ENCODE measurements around the gene LRRTM3.

The LRRTM3 gene

DNA sequence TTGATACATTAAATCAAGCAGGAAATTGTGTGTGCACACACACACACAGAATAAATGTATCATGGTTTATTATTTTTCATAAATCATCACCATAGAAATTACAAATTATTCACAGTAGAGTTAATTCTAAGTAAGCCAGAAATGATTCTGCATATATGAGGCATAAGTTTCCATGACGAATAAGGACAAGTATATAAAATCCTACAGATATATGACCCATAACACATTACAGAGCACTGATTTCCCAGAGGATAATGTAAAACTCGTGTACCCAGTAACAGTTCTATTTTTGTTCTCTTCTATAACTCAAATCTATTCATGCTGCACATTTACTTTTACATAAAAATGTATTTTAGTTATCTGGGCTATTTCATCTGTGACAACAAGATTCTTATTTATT, 169.7 kb downstream of the LRRTM3 start:
- Mint-ChIP-seq H3K4me3 (no peak overlapping the region), H3K27me3 (no peaks in the 10 kb centered on the region), H3K4me1 (no peaks in the 10 kb centered on the region), H3K27ac (no peak overlapping the region), H3K36me3 (ENCODE audit: low read depth) (no peaks in the 10 kb centered on the region), H3K9me3 (no peaks in the 10 kb centered on the region)
- DNase-seq (no peak), ATAC-seq (no peak)

DNA sequence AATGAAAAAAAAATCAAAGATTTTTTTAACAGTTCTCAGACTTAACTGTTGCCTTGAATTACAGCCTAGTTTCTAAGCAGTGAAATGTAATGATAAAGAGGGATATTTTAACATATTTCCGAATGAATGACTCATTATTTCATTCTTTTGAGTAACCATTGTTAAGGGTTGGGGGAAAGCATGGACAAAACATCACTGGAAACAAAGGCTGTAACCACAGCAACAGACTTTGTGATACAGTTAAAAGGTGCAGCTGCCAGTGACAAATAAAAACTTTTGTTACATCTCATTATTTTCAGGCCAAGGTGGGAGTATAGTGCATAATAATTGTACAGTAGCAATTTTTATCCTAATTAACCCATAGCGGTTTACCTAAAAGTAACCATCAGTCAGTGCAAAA, 172.6 kb downstream of the LRRTM3 start:
- Mint-ChIP-seq H3K27me3 (no peaks in the 10 kb centered on the region), H3K9me3 (no peaks in the 10 kb centered on the region), H3K36me3 (ENCODE audit: low read depth) (no peaks in the 10 kb centered on the region), H3K4me1 (no peaks in the 10 kb centered on the region), H3K4me3 (no peak overlapping the region), H3K27ac (no peak overlapping the region)
- ATAC-seq (no peak), DNase-seq (no peak)

DNA sequence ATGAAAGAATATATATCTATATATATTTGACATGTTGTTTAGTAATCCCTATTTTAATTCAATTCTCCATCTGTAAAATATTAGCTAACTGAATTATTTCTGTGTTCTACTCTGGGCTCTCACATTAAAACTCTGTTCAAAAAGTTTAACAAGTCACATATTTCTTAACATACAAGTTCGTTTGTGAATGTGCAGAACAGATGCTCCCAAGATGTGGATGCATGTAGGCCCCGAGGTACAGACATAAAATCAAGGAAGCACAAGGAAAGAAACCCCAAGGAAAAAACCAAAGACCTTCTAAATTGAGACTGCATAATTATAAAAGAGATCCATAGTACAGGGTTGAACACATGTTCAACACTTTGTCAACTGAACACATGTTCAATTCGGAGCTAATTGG, 175.1 kb downstream of the LRRTM3 start:
- Mint-ChIP-seq H3K9me3 (peaks cover 4% of the 10 kb centered on the region), H3K4me1 (no peaks in the 10 kb centered on the region), H3K4me3 (no peak overlapping the region), H3K36me3 (ENCODE audit: low read depth) (no peaks in the 10 kb centered on the region), H3K27ac (no peak overlapping the region), H3K27me3 (no peaks in the 10 kb centered on the region)
- no peak for DNase-seq
- no peak for ATAC-seq

DNA sequence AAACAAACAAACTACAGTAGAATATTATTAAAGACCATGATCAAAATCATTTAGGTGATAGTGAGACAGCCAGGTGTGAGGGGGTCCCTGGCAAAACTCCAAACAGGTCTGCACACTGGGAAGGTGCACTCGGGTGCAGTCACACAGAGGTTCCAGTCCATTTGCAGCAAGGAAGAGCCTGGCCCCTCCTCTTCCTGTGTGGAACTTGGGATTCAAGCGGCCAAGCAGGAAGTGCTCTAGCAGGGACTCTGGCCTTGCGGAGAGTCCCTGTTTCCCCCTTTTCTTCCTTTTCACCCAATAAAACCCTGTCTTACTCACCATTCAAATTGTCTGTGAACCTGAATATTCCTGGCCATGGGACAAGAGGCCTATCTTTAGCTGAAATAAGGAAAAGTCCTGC, 181.8 kb downstream of the LRRTM3 start:
- no peaks in the 10 kb centered on the region for H3K27me3 Mint-ChIP-seq
- DNase-seq, result no peak
- H3K4me1 Mint-ChIP-seq, result no peaks in the 10 kb centered on the region
- no peak overlapping the region for H3K4me3 Mint-ChIP-seq
- peaks cover 4% of the 10 kb centered on the region for H3K9me3 Mint-ChIP-seq
- no peak for ATAC-seq
- H3K36me3 Mint-ChIP-seq (ENCODE audit: low read depth), result no peaks in the 10 kb centered on the region
- no peak overlapping the region for H3K27ac Mint-ChIP-seq

DNA sequence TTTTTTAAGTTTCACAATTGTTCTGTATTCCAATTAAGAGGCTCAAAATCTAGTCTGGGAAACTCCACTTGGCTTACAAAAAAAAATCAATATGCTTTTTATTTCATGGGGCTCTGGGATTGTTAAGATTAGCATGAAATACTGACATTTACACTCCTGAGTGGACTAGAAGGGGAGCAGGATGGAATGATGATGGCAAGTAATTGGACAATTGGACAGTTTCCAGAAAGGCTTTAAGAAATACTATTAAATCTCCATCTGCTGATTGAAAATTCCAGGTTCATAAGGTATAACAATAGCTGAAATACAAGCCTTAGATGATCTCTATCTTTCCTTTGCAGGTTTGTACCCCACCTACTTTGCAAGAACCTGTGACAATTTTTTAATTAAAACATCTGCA, 184.4 kb downstream of the LRRTM3 start:
- Mint-ChIP-seq H3K27ac (no peak overlapping the region), H3K9me3 (no peaks in the 10 kb centered on the region), H3K4me1 (no peaks in the 10 kb centered on the region), H3K4me3 (no peak overlapping the region), H3K27me3 (no peaks in the 10 kb centered on the region), H3K36me3 (ENCODE audit: low read depth) (no peaks in the 10 kb centered on the region)
- DNase-seq (no peak), ATAC-seq (no peak)

DNA sequence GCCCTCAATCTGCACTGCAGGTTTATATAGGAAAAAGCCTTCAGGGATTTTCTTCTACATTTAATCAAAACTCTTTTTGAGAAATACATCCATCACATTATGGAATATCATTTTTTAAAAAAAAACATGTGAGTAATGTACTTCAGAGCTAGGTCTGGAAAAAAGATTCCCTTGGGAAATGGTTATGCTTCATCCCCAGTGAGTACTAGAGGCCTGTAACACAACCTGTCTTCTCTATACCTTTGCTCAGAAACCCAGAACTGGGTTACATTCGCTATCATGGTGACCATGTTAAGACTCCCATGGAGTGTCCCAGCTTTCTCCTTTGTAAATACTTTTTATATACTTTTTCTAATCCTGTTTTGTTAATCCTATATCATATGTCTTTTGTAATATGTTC, 186.9 kb downstream of the LRRTM3 start:
- Mint-ChIP-seq H3K4me3 (no peak overlapping the region), H3K4me1 (no peaks in the 10 kb centered on the region), H3K27me3 (no peaks in the 10 kb centered on the region), H3K27ac (no peak overlapping the region), H3K36me3 (ENCODE audit: low read depth) (no peaks in the 10 kb centered on the region), H3K9me3 (no peaks in the 10 kb centered on the region)
- no peak for DNase-seq
- no peak for ATAC-seq

DNA sequence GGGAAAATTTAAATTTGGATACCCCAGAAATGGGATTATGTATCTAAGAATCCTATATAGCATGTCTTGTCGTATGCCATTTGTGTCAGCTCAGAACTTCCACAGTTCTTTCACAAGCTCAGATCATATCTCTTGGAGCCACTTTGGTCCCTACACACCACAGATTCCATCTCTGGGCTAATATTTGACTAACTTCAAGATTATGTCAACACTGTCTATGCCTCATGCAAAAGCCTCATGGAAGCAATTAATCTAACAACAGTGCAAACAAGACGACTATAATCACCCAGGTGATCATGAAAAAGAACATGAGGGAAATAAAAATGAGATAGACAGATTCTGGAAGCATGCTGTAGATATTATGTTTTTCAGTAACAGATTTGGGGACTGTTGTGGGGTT, 189.1 kb downstream of the LRRTM3 start:
- Mint-ChIP-seq H3K36me3 (ENCODE audit: low read depth) (no peaks in the 10 kb centered on the region), H3K9me3 (no peaks in the 10 kb centered on the region), H3K4me1 (no peaks in the 10 kb centered on the region), H3K4me3 (no peak overlapping the region), H3K27ac (no peak overlapping the region), H3K27me3 (no peaks in the 10 kb centered on the region)
- DNase-seq (no peak), ATAC-seq (no peak)

DNA sequence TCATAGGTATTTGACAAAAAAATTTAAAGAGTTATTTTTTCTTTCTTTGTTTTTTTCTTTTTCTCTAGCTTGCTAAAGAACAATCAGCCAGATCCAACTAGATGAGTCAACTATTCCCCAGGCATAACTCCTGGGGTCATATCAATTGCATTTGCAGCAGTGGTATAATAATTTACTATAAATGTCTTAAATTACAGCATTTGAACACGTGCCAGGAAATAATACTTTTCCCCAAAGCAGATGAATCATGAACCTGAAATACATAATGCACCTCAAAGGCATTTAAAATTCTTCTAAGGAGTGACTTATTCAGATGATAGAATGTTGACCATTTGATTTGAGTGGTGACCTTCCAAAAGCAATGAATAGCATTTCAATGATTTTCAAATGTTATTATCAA, 190.1 kb downstream of the LRRTM3 start:
- Mint-ChIP-seq H3K9me3 (no peaks in the 10 kb centered on the region), H3K4me3 (no peak overlapping the region), H3K27me3 (no peaks in the 10 kb centered on the region), H3K36me3 (ENCODE audit: low read depth) (no peaks in the 10 kb centered on the region), H3K4me1 (no peaks in the 10 kb centered on the region), H3K27ac (no peak overlapping the region)
- no peak for DNase-seq
- ATAC-seq, result no peak

DNA sequence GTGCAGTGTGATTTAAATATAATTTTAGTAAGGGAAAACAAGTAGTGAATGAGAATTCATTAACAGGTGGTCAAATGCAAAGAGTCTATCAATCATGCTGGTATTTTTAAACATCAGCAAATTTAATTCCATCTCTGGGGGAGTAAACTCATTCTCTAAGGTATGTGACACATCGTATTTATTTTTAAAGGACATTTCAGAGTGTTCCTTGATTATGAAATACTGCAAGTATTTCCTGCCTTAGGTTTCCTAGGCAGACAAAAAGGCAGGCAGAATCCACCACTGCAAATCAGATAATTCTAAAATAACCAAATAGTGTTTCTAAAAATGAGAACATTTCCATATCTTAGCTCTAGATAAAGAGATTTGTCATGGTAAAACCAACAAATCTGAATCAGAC, 193.8 kb downstream of the LRRTM3 start:
- Mint-ChIP-seq H3K27me3 (no peaks in the 10 kb centered on the region), H3K36me3 (ENCODE audit: low read depth) (no peaks in the 10 kb centered on the region), H3K4me1 (no peaks in the 10 kb centered on the region), H3K27ac (no peak overlapping the region), H3K9me3 (no peaks in the 10 kb centered on the region), H3K4me3 (no peak overlapping the region)
- DNase-seq, result no peak
- ATAC-seq, result no peak

DNA sequence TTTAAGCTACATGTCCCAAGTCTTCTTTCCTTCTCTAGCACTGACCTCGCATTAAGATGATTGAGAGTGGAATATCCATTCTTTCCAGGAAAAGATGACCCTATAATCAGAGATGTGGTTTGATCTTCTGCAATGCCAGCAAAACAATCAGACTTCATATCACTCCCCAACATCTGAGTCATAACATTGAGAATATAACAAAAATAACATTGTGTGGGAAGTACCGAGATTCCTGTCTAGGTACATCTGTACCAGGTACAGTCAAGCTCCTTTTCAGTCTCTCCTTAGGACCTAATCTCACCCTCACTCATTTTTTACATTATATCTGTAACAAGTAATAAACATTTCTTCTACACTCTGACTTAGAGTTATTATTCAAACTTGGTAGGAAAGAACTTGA, 201.6 kb downstream of the LRRTM3 start:
- Mint-ChIP-seq H3K4me3 (no peak overlapping the region), H3K27ac (no peak overlapping the region), H3K27me3 (no peaks in the 10 kb centered on the region), H3K4me1 (no peaks in the 10 kb centered on the region), H3K36me3 (ENCODE audit: low read depth) (no peaks in the 10 kb centered on the region), H3K9me3 (no peaks in the 10 kb centered on the region)
- DNase-seq (no peak), ATAC-seq (no peak)

DNA sequence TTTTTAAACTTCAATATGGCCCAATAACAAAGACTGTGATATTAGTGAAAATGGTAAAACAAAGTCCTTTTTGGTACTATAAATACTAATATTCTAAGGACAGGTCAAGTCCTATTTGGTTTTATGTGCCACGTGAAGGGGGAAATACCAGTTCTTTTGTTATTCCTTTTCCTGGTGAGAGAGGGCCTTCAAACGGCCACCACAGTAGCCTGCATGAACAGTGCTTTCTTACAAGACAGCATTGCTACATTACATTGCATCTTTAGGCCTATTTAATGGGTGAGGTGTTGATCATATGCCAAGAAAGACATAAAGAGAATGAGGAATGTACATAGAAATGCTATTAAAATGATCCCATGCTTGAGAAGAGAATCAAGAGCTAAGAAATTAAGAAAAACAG, 214.8 kb downstream of the LRRTM3 start:
- peaks cover 5% of the 10 kb centered on the region for H3K9me3 Mint-ChIP-seq
- no peaks in the 10 kb centered on the region for H3K27me3 Mint-ChIP-seq
- no peak overlapping the region for H3K27ac Mint-ChIP-seq
- no peak for DNase-seq
- H3K4me1 Mint-ChIP-seq, result no peaks in the 10 kb centered on the region
- no peak for ATAC-seq
- no peaks in the 10 kb centered on the region for H3K36me3 Mint-ChIP-seq (ENCODE audit: low read depth)
- H3K4me3 Mint-ChIP-seq, result no peak overlapping the region

DNA sequence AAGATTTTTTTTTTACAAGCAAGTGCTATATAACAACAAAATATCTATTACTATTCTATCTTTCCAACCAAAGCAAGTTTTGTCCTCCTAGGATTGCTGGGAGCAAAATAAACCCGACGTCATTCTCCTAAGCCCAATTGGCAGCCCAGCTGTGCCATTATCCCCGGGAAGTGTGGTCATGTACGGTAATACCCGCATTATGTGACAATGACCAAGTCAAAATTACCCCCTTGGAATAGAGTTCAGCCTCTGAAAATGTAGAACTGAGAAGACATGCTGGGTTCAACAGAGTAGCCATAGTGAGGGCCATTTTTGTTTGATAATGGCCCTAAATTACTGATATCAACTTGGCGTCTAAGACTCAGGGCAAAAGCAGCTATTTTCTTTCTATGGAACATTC, 215.5 kb downstream of the LRRTM3 start:
- H3K4me1 Mint-ChIP-seq, result no peaks in the 10 kb centered on the region
- peaks cover 5% of the 10 kb centered on the region for H3K9me3 Mint-ChIP-seq
- no peak overlapping the region for H3K4me3 Mint-ChIP-seq
- no peak overlapping the region for H3K27ac Mint-ChIP-seq
- H3K36me3 Mint-ChIP-seq (ENCODE audit: low read depth), result no peaks in the 10 kb centered on the region
- ATAC-seq, result no peak
- DNase-seq, result no peak
- no peaks in the 10 kb centered on the region for H3K27me3 Mint-ChIP-seq

DNA sequence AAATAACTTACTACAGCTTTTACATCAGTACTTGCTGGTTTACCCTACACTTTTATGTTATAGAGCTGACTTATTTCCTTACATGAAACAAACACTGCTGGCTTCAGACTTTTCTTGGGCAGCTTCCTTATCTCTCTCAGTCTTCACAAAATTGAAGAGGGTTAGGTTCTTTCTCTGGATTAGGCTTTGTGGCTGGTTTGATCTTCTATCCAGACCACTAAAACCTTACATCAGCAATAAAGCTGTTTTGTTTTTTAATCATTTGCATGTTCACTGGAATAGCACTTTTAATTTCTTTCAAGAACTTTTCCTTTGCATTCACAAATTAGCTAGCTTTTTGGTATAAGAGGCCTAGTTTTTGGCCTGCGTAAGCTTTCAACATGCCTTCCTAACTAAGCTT, 218.7 kb downstream of the LRRTM3 start:
- DNase-seq, result no peak
- Mint-ChIP-seq H3K27ac (no peak overlapping the region), H3K4me1 (no peaks in the 10 kb centered on the region), H3K36me3 (ENCODE audit: low read depth) (no peaks in the 10 kb centered on the region), H3K27me3 (no peaks in the 10 kb centered on the region), H3K9me3 (peaks cover 5% of the 10 kb centered on the region), H3K4me3 (no peak overlapping the region)
- no peak for ATAC-seq

All from activated naive CD8-positive, alpha-beta T cell treated with anti-CD3 and anti-CD28 coated beads, Interleukin-2, amount 50 U/mL, for 24 hours (primary cell).